ENCODE results near the gene GSTK1.
"Not testable (repeated sequence)": the region's sequence is repeated elsewhere in the genome, so short reads cannot be mapped to it uniquely, and the experiment has no call there.

GRCh38 chr7:143289888-143290287 lies 26.6 kb downstream of the GSTK1 start:
- TF ChIP-seq CTCF (IDR thresholded peaks at IDR 0.05; ENCODE audit: insufficient read depth, low read length, poor library complexity, severe bottlenecking); EZH2phosphoT487 (conservative IDR thresholded peaks at IDR 0.05; ENCODE audit: low read length): not testable (repeated sequence)
